T-helper 17 cell (primary cell): ENCODE results near the gene ADARB2. TPM values are rescaled to one million over a fixed set of nuclear protein-coding genes. Genes with fewer than 3 reads are reported as not detected.

ENCODE experiments used
- ATAC-seq: fragments of 150-1000 bp; cut with Tn5 transposase; 2 replicates; pipeline ENCODE4 v1.10.0; 2021; ENCODE audit warnings: mild to moderate bottlenecking, moderate library complexity
- DNase-seq, 3 donors: peaks; one replicate each; pipeline versions ENCODE4 v3.0.0 to v3.0.0-alpha.2; 2020 to 2021
- H3K9me3 ChIP-seq: one replicate; pipeline ENCODE4 v1.7.0; 2013; ENCODE audit warnings: low read length, mild to moderate bottlenecking; ENCODE audit not compliant: control insufficient read depth, poor library complexity, severe bottlenecking
- H3K27ac Mint-ChIP-seq: one replicate; pipeline ENCODE4 v1.8.0; 2022; ENCODE audit warnings: mild to moderate bottlenecking, moderate library complexity, mixed read lengths
- H3K27me3 Mint-ChIP-seq: one replicate; pipeline ENCODE4 v1.8.0; 2022; ENCODE audit warnings: mixed read lengths
- H3K36me3 Mint-ChIP-seq: one replicate; pipeline ENCODE4 v1.8.0; 2022; ENCODE audit warnings: low read depth, mixed read lengths
- H3K4me1 Mint-ChIP-seq: one replicate; pipeline ENCODE4 v1.8.0; 2022; ENCODE audit warnings: mild to moderate bottlenecking, mixed read lengths
- H3K4me3 Mint-ChIP-seq: one replicate; pipeline ENCODE4 v1.8.0; 2022; ENCODE audit warnings: mild to moderate bottlenecking, moderate library complexity, mixed read lengths
- total RNA-seq, 4 donors: library from RNA in 2 of 4; stranded (reverse) in 2 of 4; gene quantifications; one replicate each; pipeline ENCODE4 v1.2.3 and lab custom pipeline; 2022 to 2026

Gene ADARB2
- total RNA-seq, 2 donors from 2014 or later: 0.18 TPM; not detected in 1

DNA sequence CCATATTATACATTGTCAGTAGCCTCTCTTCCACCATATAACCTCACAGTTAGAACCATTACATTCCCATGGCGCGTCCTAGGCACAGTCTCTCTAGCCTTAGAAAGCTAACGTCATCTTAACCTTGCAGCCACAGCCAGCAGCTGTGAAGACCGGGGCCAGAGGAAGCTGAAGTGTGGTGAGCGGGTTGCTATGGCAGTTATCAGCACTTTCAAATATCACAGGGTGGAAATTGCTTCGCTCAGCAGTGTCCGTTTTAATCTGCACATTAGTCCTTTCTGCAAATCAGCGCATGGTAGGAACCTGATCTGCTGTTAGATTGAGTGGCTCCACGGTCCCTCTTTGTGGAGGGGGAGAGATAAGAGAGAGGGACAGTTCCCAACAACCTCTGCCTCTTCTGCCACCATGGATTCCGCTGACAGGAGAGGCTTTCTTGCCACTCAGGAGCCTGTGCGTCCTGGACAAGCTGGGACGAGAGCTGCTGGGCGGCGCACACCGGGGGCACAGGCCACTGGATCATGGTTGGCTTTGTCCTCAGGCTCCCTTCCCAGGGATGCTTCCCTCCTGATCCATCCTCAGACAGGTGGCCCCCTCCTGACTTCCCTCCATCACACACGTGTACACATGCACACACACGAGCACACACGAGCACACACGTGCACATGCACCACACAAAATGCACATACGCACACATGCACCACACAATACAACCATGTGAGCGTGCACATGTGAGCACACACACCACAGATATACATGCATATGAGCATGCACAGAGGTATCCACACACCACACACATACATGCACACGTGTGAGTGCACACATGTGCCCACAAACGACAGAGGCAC, 587.3 kb downstream of the ADARB2 start:
- no peak for DNase-seq
- H3K36me3 Mint-ChIP-seq: no peaks in the 10 kb centered on the region
- H3K27me3 Mint-ChIP-seq: peaks cover 30% of the 10 kb centered on the region
- H3K4me1 Mint-ChIP-seq: peaks cover 10% of the 10 kb centered on the region
- peak overlapping the region; percentile 45 for H3K27ac Mint-ChIP-seq
- no peak overlapping the region for H3K4me3 Mint-ChIP-seq
- ATAC-seq: peak; percentile 60
- no peaks in the 10 kb centered on the region for H3K9me3 ChIP-seq

DNA sequence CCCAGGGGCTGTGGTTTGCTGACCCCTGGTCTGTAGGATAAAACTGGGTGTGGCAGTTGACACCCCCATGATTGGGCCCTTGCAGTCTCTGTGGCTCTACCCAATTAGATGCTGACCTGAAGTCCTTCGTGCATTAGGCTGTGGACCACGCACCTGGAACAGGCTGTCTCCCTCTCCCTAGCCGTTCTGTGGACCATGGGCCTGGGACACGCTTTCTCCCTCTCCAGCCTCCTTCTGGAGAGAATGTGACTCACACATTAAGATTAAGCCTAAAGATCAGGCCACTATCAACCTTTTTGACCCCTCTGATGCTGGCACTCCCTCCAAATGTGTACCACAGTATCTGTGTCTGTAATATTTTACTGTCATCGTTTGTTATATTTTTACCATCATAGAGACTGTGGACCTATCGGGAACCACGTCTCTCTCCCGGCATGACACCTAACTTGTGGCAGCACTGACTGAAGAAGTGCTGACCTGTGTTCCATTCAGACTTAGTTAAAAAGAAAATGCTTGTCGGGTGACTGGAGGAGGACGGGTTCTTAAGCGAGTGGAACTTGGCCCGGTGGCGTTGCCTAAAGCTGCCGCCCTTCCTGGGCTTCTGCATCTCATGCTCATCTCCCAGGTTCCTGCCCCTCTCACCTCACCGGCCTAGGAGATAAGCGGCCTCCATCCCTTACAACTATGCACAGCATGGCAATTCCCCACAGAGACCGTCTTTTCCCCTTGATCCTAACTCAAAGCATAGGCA, 588.3 kb downstream of the ADARB2 start:
- H3K9me3 ChIP-seq: no peaks in the 10 kb centered on the region
- Mint-ChIP-seq H3K27ac (peak overlapping the region; percentile 12), H3K4me3 (no peak overlapping the region), H3K36me3 (no peaks in the 10 kb centered on the region), H3K27me3 (peaks cover 26% of the 10 kb centered on the region), H3K4me1 (peaks cover 10% of the 10 kb centered on the region)
- DNase-seq (no peak), ATAC-seq (no peak)

DNA sequence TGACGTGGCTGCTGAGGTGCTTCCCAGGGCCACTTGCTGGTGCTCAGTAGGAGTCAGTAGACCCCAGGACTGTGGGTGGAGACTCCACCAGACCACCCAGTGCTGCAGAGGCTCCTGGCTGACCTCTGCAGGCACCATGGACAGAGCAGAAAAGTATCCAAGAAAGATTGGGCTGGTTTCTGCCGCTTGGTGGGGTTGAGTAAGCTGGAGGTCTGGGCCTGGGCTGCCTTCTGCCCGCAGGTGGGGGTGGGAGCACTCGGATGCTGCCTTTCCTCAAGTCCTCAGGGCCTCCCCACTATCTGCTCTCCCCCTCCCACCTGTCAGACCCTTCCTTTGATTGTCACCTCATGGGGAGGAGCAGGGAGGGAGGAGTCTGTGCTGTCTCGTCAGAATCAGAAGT, 589.5 kb downstream of the ADARB2 start:
- H3K36me3 Mint-ChIP-seq: no peaks in the 10 kb centered on the region

DNA sequence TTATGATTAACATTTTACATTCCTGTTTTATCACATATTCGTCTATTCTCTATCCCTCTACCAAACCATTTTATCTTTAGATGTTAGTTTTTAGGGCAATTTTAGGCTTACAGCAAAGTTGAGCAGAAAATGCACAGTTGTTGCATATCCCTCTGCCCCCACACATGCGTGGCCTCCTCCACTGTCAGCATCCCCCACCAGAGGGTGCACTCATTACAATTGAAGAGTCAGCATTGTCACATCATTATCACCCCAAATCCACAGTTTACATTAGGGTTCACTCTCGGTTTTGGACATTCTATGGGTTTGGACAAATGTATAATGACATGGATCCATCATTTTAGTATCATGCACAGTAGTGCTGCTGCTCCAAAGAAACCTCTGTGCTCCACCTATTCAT, 594.7 kb downstream of the ADARB2 start:
- H3K9me3 ChIP-seq: peaks cover 4% of the 10 kb centered on the region
- H3K4me3 Mint-ChIP-seq: no peak overlapping the region
- ATAC-seq (no peak), DNase-seq (no peak)
- peaks cover 17% of the 10 kb centered on the region for H3K27me3 Mint-ChIP-seq
- H3K27ac Mint-ChIP-seq: no peak overlapping the region
- peaks cover 4% of the 10 kb centered on the region for H3K36me3 Mint-ChIP-seq
- no peaks in the 10 kb centered on the region for H3K4me1 Mint-ChIP-seq

More for the DNA sequence above, 589.5 kb downstream of the ADARB2 start:
- peaks cover 10% of the 10 kb centered on the region for H3K4me1 Mint-ChIP-seq
- no peak overlapping the region for H3K27ac Mint-ChIP-seq
- ATAC-seq (no peak), DNase-seq (no peak)
- H3K4me3 Mint-ChIP-seq: no peak overlapping the region
- H3K27me3 Mint-ChIP-seq: peaks cover 30% of the 10 kb centered on the region
- no peaks in the 10 kb centered on the region for H3K9me3 ChIP-seq

DNA sequence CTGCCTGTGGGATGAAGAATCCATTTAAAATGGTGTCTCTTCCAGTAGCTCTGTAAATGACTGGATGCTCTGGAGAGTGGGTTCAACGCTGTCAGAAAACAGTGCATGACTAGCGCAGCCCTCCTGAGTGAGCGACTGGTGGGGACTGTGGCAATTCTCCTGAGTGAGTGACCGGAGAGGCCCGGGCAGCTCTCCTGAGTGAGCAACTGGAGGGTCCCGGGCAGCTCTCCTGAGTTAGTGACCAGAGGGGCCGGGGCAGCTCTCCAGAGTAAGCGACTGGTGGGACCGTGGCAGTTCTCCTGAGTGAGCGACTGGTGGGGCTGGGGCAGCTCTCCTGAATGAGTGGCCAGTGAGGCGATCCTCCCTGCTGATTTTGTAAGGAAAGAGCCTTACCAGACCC, 595.6 kb downstream of the ADARB2 start:
- ATAC-seq (no peak), DNase-seq (no peak)
- Mint-ChIP-seq H3K4me3 (no peak overlapping the region), H3K4me1 (no peaks in the 10 kb centered on the region), H3K36me3 (peaks cover 4% of the 10 kb centered on the region), H3K27me3 (peaks cover 17% of the 10 kb centered on the region), H3K27ac (no peak overlapping the region)
- H3K9me3 ChIP-seq: peaks cover 4% of the 10 kb centered on the region

DNA sequence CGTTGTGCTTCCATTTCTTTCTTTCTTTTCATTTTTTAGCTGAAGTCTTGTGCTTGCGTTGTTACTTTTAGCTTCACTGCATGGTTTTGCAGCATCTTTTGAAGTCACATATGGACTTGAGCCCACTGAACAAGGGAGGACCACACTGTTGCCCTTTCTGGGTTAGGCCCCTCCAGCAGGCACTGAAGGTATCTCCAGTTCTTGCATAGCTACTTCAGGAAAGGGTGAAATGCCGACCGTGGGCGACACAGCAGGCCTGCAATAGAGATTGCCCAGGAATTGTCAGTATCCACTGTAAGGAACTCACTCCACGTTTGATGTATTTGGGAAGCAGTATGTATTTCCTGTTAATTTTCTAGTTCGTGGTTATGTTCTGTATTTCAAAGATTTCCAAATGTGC, 596.1 kb downstream of the ADARB2 start:
- no peak overlapping the region for H3K4me3 Mint-ChIP-seq
- H3K27me3 Mint-ChIP-seq: peaks cover 17% of the 10 kb centered on the region
- H3K36me3 Mint-ChIP-seq: peaks cover 4% of the 10 kb centered on the region
- peaks cover 4% of the 10 kb centered on the region for H3K9me3 ChIP-seq
- ATAC-seq (no peak), DNase-seq (no peak)
- no peaks in the 10 kb centered on the region for H3K4me1 Mint-ChIP-seq
- H3K27ac Mint-ChIP-seq: no peak overlapping the region

DNA sequence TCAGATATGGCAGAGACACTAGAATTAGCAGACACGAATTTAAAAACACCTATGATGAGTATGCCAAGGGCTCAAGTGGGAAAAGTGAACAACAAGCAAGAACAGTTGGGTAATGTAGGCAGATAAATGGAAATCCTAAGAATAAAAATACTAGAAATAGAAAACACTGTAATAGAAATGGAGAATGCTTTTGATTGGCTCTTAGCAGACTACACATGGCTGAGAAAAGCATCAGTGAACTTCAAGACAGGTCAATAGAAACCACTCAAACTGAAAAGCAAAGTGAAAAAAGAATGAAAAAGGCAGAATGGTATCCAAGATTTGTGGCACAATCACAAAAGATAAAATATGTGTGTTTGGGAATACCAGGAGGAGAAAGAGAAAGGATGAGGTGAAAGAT, 598.8 kb downstream of the ADARB2 start:
- peaks cover 4% of the 10 kb centered on the region for H3K36me3 Mint-ChIP-seq
- ATAC-seq: no peak

DNA sequence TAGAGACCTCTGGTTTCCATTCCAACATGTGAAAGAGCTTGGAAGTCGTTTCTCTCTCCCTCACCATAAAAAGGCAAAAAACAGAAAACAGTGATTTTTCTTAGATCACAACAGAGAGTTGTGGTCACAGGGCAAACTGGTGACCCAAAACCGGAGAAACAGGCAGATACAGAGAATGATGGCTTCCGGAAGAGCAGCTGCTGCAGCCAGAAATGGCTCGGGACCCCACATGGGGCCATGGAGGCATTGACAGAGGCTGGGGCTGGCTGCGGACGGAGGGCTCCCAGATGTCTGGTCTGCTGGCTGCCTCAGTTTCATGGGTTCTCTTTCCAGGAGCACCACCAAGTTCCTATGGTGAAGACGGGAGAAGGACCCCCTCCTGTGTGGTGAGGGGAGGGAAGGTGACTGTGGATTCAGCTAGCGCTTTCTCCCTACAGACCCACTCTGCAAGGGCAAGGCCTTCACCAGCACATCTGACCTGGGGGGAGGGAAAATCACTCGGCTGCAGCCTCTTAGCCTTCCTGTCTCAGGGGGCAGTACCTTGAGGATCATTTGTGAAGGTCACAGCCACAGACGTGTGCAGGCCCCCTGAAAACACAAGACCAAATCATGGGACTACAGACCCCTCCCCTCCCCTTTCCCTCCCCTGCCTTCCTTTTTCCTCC, 599.7 kb downstream of the ADARB2 start:
- ATAC-seq (no peak), DNase-seq (no peak)
- peaks cover 6% of the 10 kb centered on the region for H3K4me1 Mint-ChIP-seq

More for the DNA sequence above, 598.8 kb downstream of the ADARB2 start:
- peaks cover 4% of the 10 kb centered on the region for H3K4me1 Mint-ChIP-seq
- peaks cover 11% of the 10 kb centered on the region for H3K27me3 Mint-ChIP-seq
- no peak overlapping the region for H3K27ac Mint-ChIP-seq
- no peak for DNase-seq
- no peak overlapping the region for H3K4me3 Mint-ChIP-seq
- peaks cover 4% of the 10 kb centered on the region for H3K9me3 ChIP-seq

DNA sequence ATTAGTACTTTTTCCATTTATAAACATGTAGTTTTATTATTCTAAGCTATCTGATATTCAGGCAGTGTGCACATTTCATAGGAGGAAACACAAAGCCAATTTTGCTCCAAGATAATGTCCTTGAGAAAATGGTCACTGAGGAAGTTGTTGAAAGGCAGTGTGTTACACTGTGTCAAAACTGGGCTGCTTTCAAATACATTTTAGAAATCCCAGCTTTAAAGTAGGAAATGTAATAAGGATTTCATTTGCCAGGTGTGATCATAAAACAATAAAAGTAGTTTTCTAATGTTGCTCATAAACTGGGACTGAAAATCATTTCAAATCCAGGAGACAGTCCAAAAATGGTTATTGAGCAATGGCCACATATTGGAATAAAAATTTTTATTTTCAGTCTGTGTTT, 601.1 kb downstream of the ADARB2 start:
- peaks cover 4% of the 10 kb centered on the region for H3K36me3 Mint-ChIP-seq
- H3K4me3 Mint-ChIP-seq: no peak overlapping the region
- DNase-seq (no peak), ATAC-seq (no peak)
- peaks cover 6% of the 10 kb centered on the region for H3K4me1 Mint-ChIP-seq
- H3K9me3 ChIP-seq: peaks cover 4% of the 10 kb centered on the region
- H3K27ac Mint-ChIP-seq: no peak overlapping the region
- H3K27me3 Mint-ChIP-seq: peaks cover 3% of the 10 kb centered on the region

More for the DNA sequence above, 599.7 kb downstream of the ADARB2 start:
- H3K27ac Mint-ChIP-seq: no peak overlapping the region
- peaks cover 4% of the 10 kb centered on the region for H3K36me3 Mint-ChIP-seq
- H3K4me3 Mint-ChIP-seq: no peak overlapping the region
- H3K27me3 Mint-ChIP-seq: peaks cover 7% of the 10 kb centered on the region
- peaks cover 4% of the 10 kb centered on the region for H3K9me3 ChIP-seq

DNA sequence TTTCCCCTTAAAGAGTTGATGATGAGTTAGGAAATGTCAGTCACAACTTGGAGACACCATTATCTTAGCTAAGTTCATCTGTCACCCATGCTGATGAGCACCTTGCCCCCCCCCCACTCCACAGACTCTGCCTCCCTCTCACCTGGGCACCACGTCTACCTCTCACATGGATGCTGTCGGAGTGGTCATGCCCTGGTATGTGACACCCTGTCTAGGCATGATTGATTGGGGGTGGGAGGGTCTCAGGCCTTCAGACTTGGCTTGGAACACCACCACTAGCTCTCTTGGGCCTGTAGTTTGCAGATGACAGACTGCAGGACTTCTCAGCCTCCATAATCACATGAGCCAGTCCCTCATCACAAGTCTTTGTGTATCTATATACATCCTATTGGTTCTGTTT, 603.2 kb downstream of the ADARB2 start:
- DNase-seq: no peak
- Mint-ChIP-seq H3K4me1 (peaks cover 6% of the 10 kb centered on the region), H3K27me3 (no peaks in the 10 kb centered on the region), H3K27ac (no peak overlapping the region), H3K36me3 (peaks cover 2% of the 10 kb centered on the region), H3K4me3 (no peak overlapping the region)
- peaks cover 2% of the 10 kb centered on the region for H3K9me3 ChIP-seq
- ATAC-seq: no peak

DNA sequence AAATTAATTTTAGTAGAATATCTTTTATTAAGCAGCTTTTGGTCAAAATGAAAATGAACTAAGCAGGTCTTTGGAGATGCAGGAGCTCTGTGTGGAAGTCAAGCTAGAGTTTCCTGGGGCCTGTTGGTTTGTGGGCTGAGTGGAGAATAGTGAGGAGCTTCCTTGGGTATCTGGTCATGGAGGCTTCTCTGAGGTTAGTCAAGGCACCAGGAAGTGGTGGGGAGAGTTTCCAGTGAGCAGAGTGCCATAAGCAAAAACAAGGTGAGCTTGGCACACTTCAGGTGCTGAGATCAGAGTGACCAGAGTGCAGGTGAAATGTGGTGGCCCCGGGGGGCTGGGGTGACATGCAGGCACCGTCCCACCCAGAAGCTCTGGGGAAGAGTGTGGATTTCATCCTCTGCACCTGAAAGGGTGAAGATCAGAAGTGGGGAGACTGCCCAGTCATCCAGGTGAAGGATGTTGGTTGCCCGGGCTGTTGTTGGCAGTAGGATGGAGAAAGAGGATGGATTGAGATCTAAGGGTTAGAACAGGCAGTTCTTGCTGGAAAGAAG, 603.8 kb downstream of the ADARB2 start:
- Mint-ChIP-seq H3K36me3 (peaks cover 2% of the 10 kb centered on the region), H3K4me1 (peaks cover 6% of the 10 kb centered on the region), H3K27ac (peak overlapping the region; percentile 2), H3K4me3 (peak overlapping the region; percentile 26), H3K27me3 (no peaks in the 10 kb centered on the region)
- peaks cover 2% of the 10 kb centered on the region for H3K9me3 ChIP-seq
- ATAC-seq (no peak), DNase-seq (no peak)

DNA sequence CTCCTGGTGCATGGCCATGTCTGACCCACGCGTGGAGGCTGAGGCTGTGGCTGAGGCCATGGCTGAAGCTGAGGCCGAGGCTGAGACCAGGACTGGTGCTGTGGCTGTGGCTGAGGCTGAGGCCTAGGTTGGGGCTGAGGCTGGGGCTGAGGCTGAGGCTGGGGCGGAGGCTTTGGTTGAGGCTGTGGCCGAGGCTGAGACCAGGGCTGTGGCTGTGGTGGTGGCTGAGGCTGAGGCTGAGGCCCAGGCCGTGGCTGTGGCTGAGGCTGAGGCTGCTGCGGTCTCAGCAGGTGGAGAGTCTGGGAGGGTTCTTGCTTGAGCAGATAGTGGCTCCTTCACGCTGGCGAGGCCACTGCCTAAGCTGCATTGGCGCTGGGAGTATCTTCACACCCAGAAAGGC, 604.7 kb downstream of the ADARB2 start:
- peaks cover 2% of the 10 kb centered on the region for H3K36me3 Mint-ChIP-seq
- ATAC-seq (no peak), DNase-seq (no peak)
- no peak overlapping the region for H3K27ac Mint-ChIP-seq
- no peaks in the 10 kb centered on the region for H3K27me3 Mint-ChIP-seq
- no peaks in the 10 kb centered on the region for H3K9me3 ChIP-seq
- no peak overlapping the region for H3K4me3 Mint-ChIP-seq
- H3K4me1 Mint-ChIP-seq: peaks cover 6% of the 10 kb centered on the region
